ENCODE data around the gene CADM1. TPM values are rescaled to one million over a fixed set of nuclear protein-coding genes. Genes with fewer than 3 reads are reported as not detected.

CADM1 gene
- total and polyA plus RNA-seq, 9 of the 15 experiments (the other 6 are each of a cell fraction or from before 2014, with no cell fraction given), result 0.42 TPM; not detected in 8

Small RNAs within 50 kb of the gene (small RNA-seq; reads per million reads assigned to genes)
- not detected for gene RF01293

Data from K562 (cell line).